Measurements from ENCODE around the gene PRM3.
A peak's percentile ranks its signal among the peaks of the same experiment; 100 is the strongest.
"Not testable (repeated sequence)": the region's sequence is repeated elsewhere in the genome, so short reads cannot be mapped to it uniquely, and the experiment has no call there.

The PRM3 gene

DNA sequence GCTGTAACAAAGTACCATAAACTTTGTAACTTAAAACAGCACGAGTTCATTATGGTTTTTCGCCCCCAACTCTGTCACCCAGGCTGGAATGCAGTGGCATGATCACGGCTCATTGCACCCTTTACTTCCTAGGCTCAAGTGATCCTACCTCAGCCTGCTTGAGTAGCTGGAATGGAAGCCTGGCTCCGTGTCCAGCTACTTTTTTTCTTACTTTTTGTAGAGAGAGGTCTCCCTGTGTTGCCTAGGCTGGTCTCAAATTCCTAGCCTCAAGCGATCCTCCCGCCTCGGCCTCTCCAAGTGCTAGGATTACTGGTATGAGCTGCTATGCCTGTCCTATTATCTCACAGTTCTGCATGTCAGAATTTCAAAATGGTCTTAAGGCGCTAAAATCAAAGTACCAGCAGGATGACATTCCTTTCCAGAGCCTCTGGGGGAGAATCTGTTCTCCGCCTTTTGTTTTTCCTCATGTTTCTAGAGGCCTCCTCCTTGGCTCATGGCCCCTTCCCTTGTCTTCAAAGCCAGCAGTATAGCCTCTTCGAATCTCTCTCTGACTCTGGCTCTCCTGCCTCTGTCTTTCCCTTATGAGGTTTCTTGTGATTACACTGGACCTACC lies 17.8 kb upstream of the PRM3 start:
- no peak for DNase-seq
- in situ Hi-C loops (cut with HindIII; ENCODE audit: low pct_ligation_motif_present, low pct_unique_long_range_greater_than_20kb, low sequenced_read_pairs): no loop called here

DNA sequence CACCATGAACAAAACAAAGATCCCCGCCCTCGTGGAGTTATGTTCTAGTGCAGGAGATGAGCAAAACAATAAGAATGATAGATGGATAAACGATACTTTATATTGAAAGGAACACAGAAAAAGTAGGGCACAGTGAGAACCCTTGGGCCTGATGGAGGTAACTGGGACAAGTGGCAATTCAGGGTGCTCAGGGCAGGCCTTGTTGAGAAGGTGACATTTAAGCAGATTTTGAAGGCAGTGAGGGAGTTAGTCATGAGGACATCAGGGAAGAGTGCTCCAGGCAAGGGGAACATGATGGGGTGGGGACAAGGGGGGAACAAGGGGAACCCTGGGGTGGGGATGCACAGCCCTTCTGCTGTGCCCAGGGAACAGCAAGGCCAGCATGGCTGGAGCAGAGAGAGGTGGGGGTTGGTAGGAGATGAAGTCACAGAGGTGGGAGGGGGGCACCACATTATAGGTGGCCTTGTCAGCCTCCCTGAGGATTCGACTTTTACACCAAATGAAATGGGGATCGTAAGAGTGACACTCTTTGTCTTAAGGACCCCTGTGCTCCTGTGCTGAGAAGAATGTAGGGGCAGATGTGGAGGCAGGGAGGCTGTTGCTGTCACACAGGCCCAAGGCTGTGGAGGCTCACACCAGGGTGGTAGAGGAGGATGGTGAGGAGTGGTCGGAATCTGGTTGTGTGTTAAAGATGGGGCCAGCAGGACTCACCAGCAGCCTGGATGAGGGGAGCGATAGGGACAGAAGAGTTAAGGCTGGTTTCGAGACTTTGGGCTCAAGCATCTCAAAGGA lies 16.9 kb upstream of the PRM3 start:
- DNase-seq: no peak
- in situ Hi-C loops (cut with HindIII; ENCODE audit: low pct_ligation_motif_present, low pct_unique_long_range_greater_than_20kb, low sequenced_read_pairs): no loop called here

DNA sequence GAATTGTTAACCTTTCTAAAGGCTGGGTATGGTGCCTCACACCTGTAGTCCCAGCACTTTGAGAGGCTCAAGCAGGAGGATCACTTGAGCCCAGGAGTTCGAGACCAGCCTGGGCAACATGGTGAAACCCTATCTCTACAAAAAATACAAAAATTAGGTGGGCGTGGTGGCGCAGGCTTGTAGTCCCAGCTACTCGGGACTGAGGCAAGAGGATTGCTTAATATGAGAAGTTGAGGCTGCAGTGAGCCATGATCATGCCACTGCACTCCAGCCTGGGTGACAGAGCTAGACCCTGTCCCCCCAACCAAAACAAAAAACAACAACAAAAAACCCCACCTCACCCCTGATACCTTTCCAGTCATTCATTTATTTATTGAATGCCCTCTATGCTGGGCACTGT lies 16.3 kb upstream of the PRM3 start:
- DNase-seq; in situ Hi-C loops (cut with HindIII; ENCODE audit: low pct_ligation_motif_present, low pct_unique_long_range_greater_than_20kb, low sequenced_read_pairs): not testable (repeated sequence)

DNA sequence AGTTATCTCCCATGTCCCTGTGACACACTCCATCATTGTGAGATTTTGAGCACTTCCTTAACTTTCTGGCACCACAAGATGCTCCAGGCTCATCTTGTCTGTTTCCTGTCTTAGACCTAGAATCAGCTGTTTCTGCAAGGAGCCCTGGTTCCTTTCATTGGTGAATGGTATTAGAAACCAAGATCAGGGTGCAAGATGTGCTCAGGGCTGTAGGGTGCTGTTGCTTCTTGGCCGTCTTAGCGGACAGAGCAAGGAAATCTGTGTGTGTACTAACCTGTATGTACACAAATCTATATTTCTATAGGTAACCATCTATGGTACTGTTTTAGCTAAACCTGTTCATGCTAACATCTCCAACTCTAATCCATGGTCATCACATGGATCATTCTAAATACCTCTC lies 15.8 kb upstream of the PRM3 start:
- in situ Hi-C loops (cut with HindIII; ENCODE audit: low pct_ligation_motif_present, low pct_unique_long_range_greater_than_20kb, low sequenced_read_pairs): no loop called here
- DNase-seq: no peak

DNA sequence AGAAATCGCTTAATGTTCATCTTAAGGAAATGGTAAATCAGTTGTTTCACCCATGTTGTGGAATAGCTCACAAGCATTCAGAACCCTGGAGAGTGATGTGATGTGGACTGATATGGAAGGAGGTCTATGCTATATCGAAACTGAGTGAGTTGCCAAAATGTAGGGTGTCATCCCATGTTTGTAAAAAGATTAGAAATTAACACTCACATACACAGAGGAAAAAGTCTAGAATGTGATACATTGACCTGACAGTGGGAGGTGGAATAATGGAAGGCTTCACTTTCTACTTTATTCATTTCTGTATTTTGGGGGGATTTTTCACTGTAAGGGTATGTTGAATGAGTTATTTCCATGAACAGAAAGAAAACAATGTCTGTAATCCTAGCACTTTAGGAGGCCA lies 12.4 kb upstream of the PRM3 start:
- in situ Hi-C loops (cut with HindIII; ENCODE audit: low pct_ligation_motif_present, low pct_unique_long_range_greater_than_20kb, low sequenced_read_pairs): no loop called here
- DNase-seq: no peak

DNA sequence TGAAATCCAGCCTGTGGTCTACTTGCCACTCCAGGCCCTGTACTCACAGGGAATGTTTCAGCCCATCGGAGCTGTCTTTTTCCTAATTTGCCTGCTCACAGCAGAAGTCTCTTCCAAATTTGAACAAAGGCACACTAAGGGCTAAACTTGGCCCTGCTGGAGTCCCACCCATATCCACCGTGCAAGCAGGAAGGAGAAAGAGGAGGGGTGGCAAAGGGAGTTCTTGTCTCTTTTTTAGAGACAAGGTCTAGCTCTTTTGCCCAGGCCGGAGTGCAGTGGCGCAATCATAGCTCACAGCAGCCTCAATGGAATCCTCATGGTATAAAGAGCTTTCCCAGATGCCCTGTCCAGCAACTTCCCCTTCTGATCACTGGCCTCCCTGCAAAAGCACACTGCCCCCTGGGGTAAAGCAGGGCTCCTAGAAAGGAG lies 10.4 kb upstream of the PRM3 start:
- peak; percentile 10 for DNase-seq
- in situ Hi-C loops (cut with HindIII; ENCODE audit: low pct_ligation_motif_present, low pct_unique_long_range_greater_than_20kb, low sequenced_read_pairs): no loop called here

DNA sequence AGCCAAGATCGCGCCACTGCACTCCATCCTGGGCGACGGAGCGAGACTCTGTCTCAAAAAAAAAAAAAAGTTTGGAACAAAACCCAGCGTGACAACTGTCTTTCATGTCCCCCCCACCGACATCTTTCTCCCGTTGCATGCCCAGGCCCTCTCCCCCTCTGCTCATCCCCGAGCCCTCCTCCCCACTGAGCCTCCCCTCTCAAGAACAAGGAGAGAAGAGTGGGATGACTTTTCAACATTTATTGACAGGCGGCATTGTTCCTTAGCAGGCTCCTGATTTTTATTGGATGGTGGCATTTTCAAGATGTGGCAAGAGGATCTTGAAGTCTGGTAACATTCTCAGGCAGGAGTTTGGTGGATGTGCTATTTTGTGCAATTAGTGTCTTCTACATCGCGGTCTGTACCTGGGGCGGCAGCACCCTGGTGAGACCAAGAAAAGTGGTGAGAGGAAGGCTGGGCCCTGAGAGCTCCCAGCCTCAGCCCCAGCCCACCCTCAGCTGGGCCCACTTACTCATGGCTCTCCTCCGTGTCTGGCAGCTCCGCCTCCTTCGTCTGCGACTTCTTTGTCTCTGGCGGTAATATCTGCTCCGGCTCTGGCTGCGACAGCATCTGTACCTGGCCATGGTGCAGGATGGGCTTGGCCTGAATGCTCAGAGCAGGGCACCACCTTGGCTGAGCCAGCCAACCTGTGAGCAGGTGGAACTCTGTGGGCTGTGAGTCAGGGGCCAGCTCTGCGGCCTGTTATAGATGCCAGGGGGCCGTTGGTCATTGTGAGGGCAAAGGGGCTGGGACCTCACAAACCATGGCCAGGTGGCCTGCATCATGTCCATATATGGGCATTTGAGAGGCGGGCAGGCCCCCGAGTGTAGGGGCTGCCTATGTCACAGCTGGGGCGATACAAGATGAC lies 7.4 kb upstream of the PRM3 start, which contains the start of gene PRM1:
Gene PRM1, minus strand, starts transcription at position 715 of the 907 bp plus-strand sequence. Its CDS starts 92 bp downstream, at position 623.
- in situ Hi-C loops (cut with HindIII; ENCODE audit: low pct_ligation_motif_present, low pct_unique_long_range_greater_than_20kb, low sequenced_read_pairs): no loop called here
- DNase-seq: no peak

DNA sequence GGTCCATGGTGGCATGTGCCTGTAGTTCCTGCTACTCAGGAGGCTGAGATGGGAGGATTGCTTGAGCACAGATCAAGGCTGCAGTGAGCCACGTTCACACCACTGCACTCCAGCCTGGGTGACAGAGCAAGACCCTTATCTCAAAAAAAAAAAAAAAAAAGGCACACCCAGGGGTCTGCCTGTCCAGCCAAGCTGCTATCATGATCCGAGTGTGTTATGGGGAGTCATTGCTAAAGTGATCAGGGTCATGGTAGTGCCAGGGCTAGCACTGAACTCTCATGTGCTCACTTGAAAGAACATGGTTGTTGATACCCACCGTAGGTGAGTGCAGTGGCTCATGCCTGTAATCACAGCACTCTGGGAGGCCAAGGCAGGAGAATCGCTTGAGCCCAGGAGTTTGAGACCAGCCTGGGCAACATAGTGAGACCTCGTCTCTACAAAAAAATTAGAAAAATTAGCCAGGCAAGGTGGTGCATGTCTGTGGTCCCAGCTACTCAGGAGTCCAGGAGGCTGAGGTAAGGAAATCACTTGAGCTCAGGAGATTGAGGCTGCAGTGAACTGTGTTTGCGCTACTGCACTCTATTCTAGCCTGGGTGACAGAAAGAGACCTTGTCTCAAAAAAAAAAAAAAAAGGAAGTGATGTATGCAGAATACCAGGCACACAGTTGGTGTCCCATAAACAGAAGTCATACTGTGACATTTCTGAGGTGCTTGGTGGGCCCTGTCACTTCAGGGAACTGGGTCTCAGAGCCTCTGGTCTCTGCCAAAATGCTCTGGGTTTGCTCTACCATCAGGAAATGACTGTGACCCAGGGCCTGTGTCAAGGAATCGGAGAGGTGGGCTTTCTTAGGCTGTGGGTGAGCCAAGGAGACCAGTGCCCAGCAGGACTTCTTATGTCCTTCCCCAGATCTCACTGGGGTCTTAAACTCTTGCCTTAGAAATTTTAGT lies 5.5 kb upstream of the PRM3 start:
- in situ Hi-C loops (cut with HindIII; ENCODE audit: low pct_ligation_motif_present, low pct_unique_long_range_greater_than_20kb, low sequenced_read_pairs): no loop called here
- DNase-seq: no peak

DNA sequence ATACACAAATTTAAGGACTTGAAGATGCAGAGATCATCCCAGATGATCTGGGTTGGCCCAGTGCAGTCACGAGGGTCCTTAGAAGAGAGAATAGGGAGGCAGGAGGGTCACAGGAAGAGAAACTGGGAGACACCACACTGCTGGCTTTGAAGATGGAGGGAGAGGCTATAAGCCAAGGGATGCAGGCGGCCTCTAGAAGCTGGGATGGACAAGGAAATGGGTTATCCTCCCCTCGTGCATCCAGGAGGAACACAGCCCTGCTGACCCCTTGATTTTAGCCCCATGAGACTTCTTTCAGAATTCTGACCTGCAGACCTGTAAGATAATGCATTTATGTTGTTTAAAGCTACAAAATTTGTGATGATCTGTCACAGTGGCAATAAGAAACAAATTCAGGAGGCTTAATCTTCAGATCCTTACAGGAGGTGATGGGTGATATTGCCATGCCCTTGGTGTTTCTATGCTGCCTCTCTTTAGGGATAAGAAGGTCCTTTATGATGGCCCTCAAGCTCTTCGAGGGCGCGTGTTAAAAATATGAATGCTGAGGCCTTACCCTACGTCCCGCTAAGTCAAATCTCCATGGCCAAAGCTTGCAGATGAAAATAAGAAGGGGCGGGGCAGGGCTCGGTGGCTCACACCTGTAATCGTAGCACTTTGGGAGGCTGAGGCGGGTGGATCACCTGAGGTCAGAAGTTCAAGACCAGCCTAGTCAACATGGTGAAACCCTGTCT lies 4.3 kb upstream of the PRM3 start:
- no peak for DNase-seq
- in situ Hi-C loops (cut with HindIII; ENCODE audit: low pct_ligation_motif_present, low pct_unique_long_range_greater_than_20kb, low sequenced_read_pairs): no loop called here

DNA sequence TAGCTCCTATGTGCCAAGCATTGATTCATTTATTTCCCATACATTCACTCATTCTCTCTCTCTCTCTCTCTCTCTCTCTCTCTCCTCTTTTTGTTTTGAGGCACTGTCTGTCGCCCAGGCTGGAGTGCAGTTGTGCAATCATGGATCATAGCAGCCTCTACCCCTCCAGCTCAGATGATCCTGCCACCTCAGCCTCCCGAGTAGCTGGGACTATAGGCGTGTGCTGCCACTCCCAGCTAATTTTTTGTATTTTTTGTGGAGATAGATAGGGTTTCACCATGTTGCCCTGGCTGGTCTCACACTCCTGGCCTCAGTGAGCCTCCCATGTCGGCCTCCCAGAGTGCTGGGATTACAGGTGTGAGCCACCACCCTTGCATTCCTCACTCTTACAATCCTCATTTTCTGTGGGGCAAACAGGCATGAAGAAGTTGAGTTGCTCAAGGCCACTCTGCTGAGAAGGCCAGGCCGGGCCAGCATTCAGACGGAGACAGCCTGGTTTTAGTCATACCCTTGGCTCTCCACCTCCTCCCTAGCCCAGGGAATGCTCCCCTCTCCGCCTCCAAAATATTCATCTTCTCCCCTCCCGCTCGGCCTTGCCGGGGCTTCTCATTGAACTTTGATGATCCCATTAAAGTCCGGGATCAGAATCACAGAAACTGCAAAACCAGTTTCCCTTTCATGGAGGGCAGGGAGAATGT lies 3.6 kb upstream of the PRM3 start:
- in situ Hi-C loops (cut with HindIII; ENCODE audit: low pct_ligation_motif_present, low pct_unique_long_range_greater_than_20kb, low sequenced_read_pairs): no loop called here
- DNase-seq: no peak

DNA sequence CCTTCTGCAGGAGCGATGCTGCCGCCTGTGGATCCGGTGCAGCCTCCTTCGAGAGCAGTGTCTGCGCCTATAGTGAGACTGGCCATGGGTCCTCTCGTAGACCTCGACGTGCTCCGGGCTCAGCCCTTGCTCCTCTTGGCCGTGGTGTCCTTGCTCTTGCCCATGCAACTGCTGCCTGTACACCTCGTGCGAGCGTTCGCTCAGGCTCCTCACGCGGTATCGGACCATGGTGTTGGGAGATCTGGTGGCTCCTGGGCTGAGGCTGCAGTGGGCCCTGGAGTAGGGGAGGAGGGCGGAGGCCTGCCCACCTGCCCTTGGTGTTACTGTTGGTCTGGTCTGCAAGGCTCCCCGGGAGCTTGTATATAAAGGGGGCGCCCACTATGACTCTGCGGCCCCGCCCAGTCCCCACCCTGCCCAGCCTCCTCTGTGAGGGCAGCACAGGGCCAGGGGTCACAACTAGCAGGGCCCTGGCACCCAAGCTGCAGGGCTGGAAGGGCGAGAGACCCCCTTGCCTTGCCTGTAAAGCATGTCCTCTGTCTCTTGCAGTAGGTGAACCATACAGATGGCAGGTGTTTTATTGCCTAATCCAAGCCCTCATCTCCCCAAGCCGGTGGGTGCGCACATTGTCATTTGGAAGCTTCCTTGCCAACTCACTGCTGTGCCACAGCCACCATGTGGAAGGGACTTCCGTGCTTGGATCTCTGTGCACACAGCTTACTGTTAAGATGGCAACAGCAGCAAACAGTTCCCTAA lies 2.9 kb upstream of the PRM3 start, which contains the start of gene PRM2:
Gene PRM2, minus strand, starts transcription at position 338 of the 753 bp plus-strand sequence. Its CDS starts 110 bp downstream, at position 228.
- in situ Hi-C loops (cut with HindIII; ENCODE audit: low pct_ligation_motif_present, low pct_unique_long_range_greater_than_20kb, low sequenced_read_pairs): no loop called here

DNA sequence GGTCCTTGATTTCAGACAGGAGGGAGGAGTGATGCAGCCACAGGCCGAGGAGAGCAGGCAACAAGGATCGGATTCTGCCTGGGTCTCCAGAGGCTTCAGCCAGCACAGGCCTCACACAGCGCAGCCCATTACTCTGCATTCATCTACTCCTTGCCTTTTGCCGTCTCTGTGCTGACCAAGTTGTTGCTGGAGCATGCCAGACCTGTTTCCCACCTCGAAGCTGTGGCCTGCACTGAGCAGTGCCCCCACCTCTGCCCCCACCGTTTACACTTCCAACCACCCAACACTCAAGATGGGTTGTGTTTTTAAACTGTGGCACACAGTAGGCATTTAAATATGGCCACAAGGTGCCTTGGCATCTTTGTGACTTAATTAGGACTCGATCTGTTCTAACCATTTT lies 1.5 kb upstream of the PRM3 start:
- in situ Hi-C loops (cut with HindIII; ENCODE audit: low pct_ligation_motif_present, low pct_unique_long_range_greater_than_20kb, low sequenced_read_pairs): no loop called here
- no peak for DNase-seq

More for the DNA sequence above, 2.9 kb upstream of the PRM3 start, which contains the start of gene PRM2:
- DNase-seq: no peak

DNA sequence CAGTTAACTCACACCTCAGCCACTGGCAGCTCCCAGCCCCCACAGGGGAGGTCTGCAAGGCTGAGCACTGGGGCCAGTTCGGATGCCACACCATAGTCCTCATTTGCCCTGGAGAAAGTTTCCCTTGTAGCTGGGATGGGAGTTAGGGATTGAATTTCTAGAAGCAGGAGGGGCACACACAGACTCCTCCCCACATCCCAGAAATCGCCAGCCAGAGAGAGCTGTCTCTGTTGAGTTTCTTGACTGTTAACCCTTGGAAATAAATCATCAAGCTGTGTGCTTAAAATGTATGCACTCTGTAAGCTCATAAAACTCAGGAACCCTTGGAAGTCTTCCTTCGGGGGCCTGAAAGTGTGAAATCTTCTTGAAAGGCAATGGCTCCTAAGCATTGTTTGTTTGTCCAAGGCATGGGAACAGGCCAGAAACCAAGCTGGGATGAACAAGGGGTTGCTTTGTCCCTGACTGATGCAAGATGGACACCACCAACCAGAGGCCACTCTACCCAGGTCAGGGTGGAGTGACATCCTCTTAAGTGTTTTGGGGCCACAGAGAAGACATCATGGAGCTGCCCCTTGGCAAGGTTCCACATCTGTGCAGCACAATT lies 394 bp upstream of the PRM3 start:
- no peak for DNase-seq
- in situ Hi-C loops (cut with HindIII; ENCODE audit: low pct_ligation_motif_present, low pct_unique_long_range_greater_than_20kb, low sequenced_read_pairs): no loop called here

DNA sequence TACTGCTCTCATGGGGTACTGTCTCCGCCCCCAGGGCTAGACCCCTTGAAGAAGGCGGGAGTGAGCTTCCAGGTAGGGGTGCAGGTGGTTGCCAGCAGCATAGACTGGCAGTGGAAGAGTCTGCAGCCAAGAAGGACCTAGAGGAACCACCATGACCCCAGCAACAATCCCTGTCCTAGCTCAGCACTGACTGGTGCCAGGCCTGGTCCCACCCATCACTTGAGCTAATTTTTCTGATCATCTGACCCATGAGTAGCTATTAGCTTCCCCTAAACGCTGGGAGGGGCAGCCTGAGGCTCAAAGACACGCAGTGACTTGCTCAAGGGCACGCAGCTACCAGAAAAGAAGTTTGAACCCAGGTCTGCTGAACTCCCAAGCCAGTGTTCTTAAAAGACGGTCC lies 945 bp downstream of the PRM3 start:
- in situ Hi-C loops (cut with HindIII; ENCODE audit: low pct_ligation_motif_present, low pct_unique_long_range_greater_than_20kb, low sequenced_read_pairs): no loop called here
- no peak for DNase-seq

DNA sequence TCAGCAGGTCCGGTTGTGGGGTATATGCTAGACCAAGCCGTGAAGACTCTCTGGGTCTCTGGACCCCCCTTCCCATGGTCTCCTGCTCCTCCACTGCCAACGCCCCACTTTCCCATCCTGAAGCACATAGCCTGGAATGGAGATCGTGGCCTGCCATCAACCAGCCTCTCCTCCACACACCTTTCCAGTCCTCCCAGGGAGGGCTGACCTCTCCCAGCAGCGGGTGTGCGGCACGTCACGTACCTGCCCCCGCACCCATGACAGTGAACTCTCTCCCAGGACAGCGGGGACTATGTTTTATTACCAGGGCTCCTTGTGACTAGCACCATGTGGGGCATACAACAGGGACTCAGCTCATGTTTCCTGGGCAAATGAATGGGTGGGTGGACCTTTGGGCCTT lies 1.8 kb downstream of the PRM3 start:
- no peak for DNase-seq
- in situ Hi-C loops (cut with HindIII; ENCODE audit: low pct_ligation_motif_present, low pct_unique_long_range_greater_than_20kb, low sequenced_read_pairs): no loop called here

DNA sequence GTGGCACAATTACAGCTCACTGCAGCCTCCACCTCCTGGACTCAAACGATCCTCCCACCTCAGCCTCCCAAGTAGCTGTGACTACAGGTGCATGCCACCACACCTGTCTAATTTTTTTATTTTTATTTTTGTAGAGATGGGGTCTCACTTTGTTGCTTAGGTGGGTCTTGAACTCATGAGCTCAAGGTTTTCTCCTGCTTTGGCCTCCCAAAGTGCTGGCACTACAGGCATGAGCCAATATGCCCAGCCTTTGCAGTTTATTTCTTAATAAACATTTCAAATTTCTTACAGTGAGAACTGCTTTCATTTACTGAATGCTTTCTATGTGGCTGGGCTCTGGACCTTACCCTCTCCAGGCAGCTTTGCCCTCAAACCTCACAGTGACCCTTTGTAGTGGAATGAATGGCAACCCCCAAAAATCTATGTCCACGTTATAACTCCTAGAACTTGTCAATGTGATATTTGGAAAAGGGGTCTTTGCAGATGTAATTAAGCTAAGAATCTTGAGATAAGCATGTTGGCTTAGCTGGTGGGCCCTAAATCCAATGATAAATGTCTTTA lies 2.7 kb downstream of the PRM3 start:
- DNase-seq: no peak
- in situ Hi-C loops (cut with HindIII; ENCODE audit: low pct_ligation_motif_present, low pct_unique_long_range_greater_than_20kb, low sequenced_read_pairs): no loop called here

All from ACHN (cell line).